Neural crest cell (in vitro differentiated cells): ENCODE measurements around the gene SLC25A21. TPM values are rescaled to one million over a fixed set of nuclear protein-coding genes. Genes with fewer than 3 reads are reported as not detected.
A peak's percentile ranks its signal among the peaks of the same experiment; 100 is the strongest.

Experiments
- DNase-seq: peaks from one replicate; pipeline ENCODE4 v3.0.0; 2021; ENCODE audit warnings: low read depth, mixed read lengths, low spot score
- H3K27ac Mint-ChIP-seq: one replicate; pipeline ENCODE4 v1.8.0; 2021; ENCODE audit warnings: mild to moderate bottlenecking, mixed read lengths; ENCODE audit not compliant: unreplicated experiment
- H3K27me3 Mint-ChIP-seq: 2 replicates; pipeline ENCODE4 v1.8.0; 2021; ENCODE audit warnings: low read depth, mild to moderate bottlenecking, mixed read lengths
- H3K36me3 Mint-ChIP-seq: 2 replicates; pipeline ENCODE4 v1.8.0; 2021; ENCODE audit warnings: low read depth, mild to moderate bottlenecking, mixed read lengths
- H3K4me1 Mint-ChIP-seq: 2 replicates; pipeline ENCODE4 v1.8.0; 2021; ENCODE audit warnings: mixed read lengths
- H3K4me3 Mint-ChIP-seq: one replicate; pipeline ENCODE4 v1.8.0; 2021; ENCODE audit warnings: mild to moderate bottlenecking, mixed read lengths
- H3K9me3 Mint-ChIP-seq: 2 replicates; pipeline ENCODE4 v1.8.0; 2021; ENCODE audit warnings: mixed read lengths
- total RNA-seq: library from RNA; stranded (reverse); gene quantifications from 2 replicates; pipeline ENCODE4 v1.2.1, GENCODE V29; 2021
- TF ChIP-seq, protein P1 (sequence below): fragments of 200-600 bp; sonication (generic); conservative IDR thresholded peaks from 2 replicates; pipeline ENCODE4 v1.5.0; 2021; ENCODE audit warnings: antibody characterized with exemption, mild to moderate bottlenecking

Gene SLC25A21
- total RNA-seq, 1 donor from 2014 or later, result 2.2 TPM

DNA sequence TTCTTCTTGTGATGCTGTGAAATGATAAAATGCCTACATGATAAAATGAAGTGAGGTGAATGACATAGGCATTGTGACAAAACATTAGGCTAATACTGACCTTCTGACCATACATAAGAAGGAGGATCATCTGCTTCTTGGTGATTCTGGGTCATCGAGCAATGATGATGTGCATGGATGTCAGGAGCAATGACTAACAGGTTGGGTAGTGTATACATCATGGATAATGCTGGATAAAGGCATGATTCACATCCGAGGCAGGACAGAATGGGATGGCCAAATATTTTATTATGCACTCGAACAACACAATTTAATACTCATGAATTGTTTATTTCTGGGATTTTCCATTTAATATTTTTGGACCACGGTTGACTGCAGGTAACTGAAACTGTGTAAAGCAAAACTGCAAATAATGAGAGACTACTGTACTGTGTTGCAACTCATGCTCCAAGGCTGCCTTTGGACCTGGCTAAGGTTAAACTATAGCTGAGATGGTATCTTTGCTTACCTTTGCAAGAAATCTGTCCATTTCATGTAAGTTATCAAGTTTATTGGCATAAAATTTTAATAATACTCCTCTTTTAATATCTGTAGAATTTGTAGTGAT is 7.6 kb upstream of the SLC25A21 start:
- no peak overlapping the region for H3K27ac Mint-ChIP-seq
- H3K9me3 Mint-ChIP-seq, result no peaks in the 10 kb centered on the region
- no peaks in the 10 kb centered on the region for H3K36me3 Mint-ChIP-seq
- no peak overlapping the region for H3K4me3 Mint-ChIP-seq
- no peaks in the 10 kb centered on the region for H3K27me3 Mint-ChIP-seq
- no peak for DNase-seq
- TF ChIP-seq, protein P1, sequence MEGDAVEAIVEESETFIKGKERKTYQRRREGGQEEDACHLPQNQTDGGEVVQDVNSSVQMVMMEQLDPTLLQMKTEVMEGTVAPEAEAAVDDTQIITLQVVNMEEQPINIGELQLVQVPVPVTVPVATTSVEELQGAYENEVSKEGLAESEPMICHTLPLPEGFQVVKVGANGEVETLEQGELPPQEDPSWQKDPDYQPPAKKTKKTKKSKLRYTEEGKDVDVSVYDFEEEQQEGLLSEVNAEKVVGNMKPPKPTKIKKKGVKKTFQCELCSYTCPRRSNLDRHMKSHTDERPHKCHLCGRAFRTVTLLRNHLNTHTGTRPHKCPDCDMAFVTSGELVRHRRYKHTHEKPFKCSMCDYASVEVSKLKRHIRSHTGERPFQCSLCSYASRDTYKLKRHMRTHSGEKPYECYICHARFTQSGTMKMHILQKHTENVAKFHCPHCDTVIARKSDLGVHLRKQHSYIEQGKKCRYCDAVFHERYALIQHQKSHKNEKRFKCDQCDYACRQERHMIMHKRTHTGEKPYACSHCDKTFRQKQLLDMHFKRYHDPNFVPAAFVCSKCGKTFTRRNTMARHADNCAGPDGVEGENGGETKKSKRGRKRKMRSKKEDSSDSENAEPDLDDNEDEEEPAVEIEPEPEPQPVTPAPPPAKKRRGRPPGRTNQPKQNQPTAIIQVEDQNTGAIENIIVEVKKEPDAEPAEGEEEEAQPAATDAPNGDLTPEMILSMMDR, result no peak
- H3K4me1 Mint-ChIP-seq, result no peaks in the 10 kb centered on the region

DNA sequence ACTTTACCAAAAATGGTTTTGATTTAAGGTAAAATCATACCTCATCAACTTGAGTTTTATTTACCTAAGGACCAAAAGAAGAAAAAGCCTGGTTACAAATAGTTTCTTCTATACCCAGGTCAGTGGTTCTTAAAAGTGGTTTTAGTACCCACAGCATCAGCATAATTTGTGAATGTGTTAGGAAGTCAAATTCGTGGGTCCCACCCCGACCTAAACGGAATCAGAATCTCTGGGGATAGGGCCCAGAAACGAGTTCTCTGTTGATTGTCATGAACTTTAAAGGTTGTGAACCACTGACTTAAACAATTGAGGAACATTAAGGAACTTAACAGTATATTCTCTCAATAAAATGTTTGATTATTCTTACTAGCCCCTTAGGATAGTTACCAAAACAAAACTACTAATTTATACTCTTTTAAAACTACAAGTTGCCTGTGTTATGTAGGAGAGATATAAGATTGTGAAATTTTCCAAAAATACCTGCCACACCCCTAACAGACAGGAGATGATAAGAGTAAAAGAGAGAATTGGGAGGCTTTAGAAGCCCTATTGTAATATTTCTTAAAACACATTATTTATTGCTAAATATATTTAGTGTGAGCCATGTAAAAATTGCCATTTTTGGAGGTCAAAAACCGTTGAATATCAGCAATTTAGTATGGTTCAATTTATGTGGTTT is 669 bp upstream of the SLC25A21 start:
- peak overlapping the region; percentile 99 for H3K4me3 Mint-ChIP-seq
- DNase-seq, result no peak
- H3K27ac Mint-ChIP-seq, result peak overlapping the region; percentile 100
- no peaks in the 10 kb centered on the region for H3K27me3 Mint-ChIP-seq
- TF ChIP-seq, protein P1, result no peak
- no peaks in the 10 kb centered on the region for H3K9me3 Mint-ChIP-seq
- H3K4me1 Mint-ChIP-seq, result peaks cover 24% of the 10 kb centered on the region
- peaks cover 4% of the 10 kb centered on the region for H3K36me3 Mint-ChIP-seq

- Mint-ChIP-seq H3K9me3 (no peaks in the 10 kb centered on the region), H3K27ac (peak overlapping the region; percentile 100), H3K4me3 (peak overlapping the region; percentile 99), H3K27me3 (no peaks in the 10 kb centered on the region), H3K4me1 (peaks cover 24% of the 10 kb centered on the region), H3K36me3 (peaks cover 4% of the 10 kb centered on the region)
- TF ChIP-seq, protein P1, result no peak
- DNase-seq, result no peak
Observed at GRCh38 chr14:37171678-37172023, 755 bp downstream of the SLC25A21 start.

DNA sequence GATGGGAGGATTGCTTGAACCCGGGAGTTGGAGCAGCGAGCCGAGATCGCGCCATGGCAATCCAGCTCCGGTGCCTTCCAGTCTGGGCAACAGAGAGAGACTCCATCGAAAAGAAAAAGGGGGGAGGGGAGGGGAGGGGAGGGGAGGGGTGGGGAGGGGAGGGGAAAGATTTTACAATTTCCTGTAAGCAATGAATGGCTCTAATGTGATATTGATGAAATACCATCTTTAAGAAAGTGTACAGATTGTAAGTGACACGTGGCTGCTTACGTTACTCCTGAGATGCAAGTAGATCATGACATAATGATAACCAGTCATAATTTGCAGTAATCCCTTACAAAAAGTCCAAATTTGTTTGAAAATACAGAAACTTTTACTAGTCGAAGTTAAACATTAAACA is 1.4 kb downstream of the SLC25A21 start:
- DNase-seq, result no peak
- Mint-ChIP-seq H3K27me3 (no peaks in the 10 kb centered on the region), H3K4me3 (peak overlapping the region; percentile 27)

GRCh38 chr14:37170237-37170636 is 2.2 kb downstream of the SLC25A21 start:
- Mint-ChIP-seq H3K27me3 (no peaks in the 10 kb centered on the region), H3K4me3 (peak overlapping the region; percentile 49), H3K36me3 (peaks cover 4% of the 10 kb centered on the region)

More for the DNA sequence above, 1.4 kb downstream of the SLC25A21 start:
- Mint-ChIP-seq H3K4me1 (peaks cover 24% of the 10 kb centered on the region), H3K27ac (no peak overlapping the region), H3K9me3 (no peaks in the 10 kb centered on the region), H3K36me3 (peaks cover 4% of the 10 kb centered on the region)
- TF ChIP-seq, protein P1, result no peak

More at GRCh38 chr14:37170237-37170636, 2.2 kb downstream of the SLC25A21 start:
- TF ChIP-seq, protein P1, result no peak
- Mint-ChIP-seq H3K9me3 (no peaks in the 10 kb centered on the region), H3K27ac (no peak overlapping the region), H3K4me1 (peaks cover 24% of the 10 kb centered on the region)
- no peak for DNase-seq
